Ishikawa (cell line): ENCODE results near the gene OR6A2.

ENCODE experiments used
- CEBPB ChIP-seq: IDR thresholded peaks from 2 replicates; pipeline ENCODE4 v1.6.1; 2012
- CREB1 ChIP-seq: IDR thresholded peaks from 2 replicates; pipeline ENCODE4 v1.6.1; 2012; ENCODE audit warnings: low read depth
- EGR1 ChIP-seq: IDR thresholded peaks from 2 replicates; pipeline ENCODE4 v1.6.1; 2012
- EP300 ChIP-seq: IDR thresholded peaks from 2 replicates; pipeline ENCODE4 v1.6.1; 2012; ENCODE audit warnings: borderline replicate concordance
- FOXM1 ChIP-seq: IDR thresholded peaks from 2 replicates; pipeline ENCODE4 v1.6.1; 2012; ENCODE audit warnings: low read depth, borderline replicate concordance
- NFIC ChIP-seq: IDR thresholded peaks from 2 replicates; pipeline ENCODE4 v1.6.1; 2012
- RAD21 ChIP-seq: IDR thresholded peaks from 2 replicates; pipeline ENCODE4 v1.6.1; 2012; ENCODE audit warnings: low read depth
- REST ChIP-seq: IDR thresholded peaks from 2 replicates; pipeline ENCODE4 v1.6.1; 2012; ENCODE audit warnings: low read depth, mild to moderate bottlenecking
- TAF1 ChIP-seq: IDR thresholded peaks from 2 replicates; pipeline ENCODE4 v1.6.1; 2012; ENCODE audit warnings: low read depth, mild to moderate bottlenecking
- TCF12 ChIP-seq: IDR thresholded peaks from 2 replicates; pipeline ENCODE4 v1.6.1; 2012; ENCODE audit warnings: low read depth
- TEAD4 ChIP-seq: IDR thresholded peaks from 2 replicates; pipeline ENCODE4 v1.6.1; 2012
- USF1 ChIP-seq: IDR thresholded peaks from 2 replicates; pipeline ENCODE4 v1.6.1; 2012
- YY1 ChIP-seq: IDR thresholded peaks from 2 replicates; pipeline ENCODE4 v1.6.1; 2012; ENCODE audit warnings: low read depth
- ZBTB7A ChIP-seq: IDR thresholded peaks from 2 replicates; pipeline ENCODE4 v1.6.1; 2012; ENCODE audit warnings: low read depth
- TF ChIP-seq, protein P1 (sequence below): IDR thresholded peaks from 2 replicates; pipeline ENCODE4 v1.6.1; 2012

The OR6A2 gene

GRCh38 chr11:6799402-6799801, at the start of gene OR6A2:
TSS of gene OR6A2 (minus strand) at chr11:6799689. CDS start at chr11:6795708, 3,981 bp downstream.
- no peak for TF ChIP-seq YY1
- no peak for TF ChIP-seq EP300
- no peak for TF ChIP-seq ZBTB7A
- TF ChIP-seq CREB1 = no peak
- no peak for TF ChIP-seq TAF1
- no peak for TF ChIP-seq FOXM1
- no peak for TF ChIP-seq NFIC
- no peak for TF ChIP-seq CEBPB
- TF ChIP-seq RAD21 = no peak
- no peak for TF ChIP-seq TCF12
- TF ChIP-seq USF1 = no peak
- TF ChIP-seq, protein P1, sequence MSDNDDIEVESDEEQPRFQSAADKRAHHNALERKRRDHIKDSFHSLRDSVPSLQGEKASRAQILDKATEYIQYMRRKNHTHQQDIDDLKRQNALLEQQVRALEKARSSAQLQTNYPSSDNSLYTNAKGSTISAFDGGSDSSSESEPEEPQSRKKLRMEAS = no peak
- TF ChIP-seq TEAD4 = no peak
- no peak for TF ChIP-seq REST
- no peak for TF ChIP-seq EGR1

- TF ChIP-seq TEAD4 (no peak), RAD21 (no peak)
Measured at GRCh38 chr11:6845383-6845782, 45.9 kb upstream of the OR6A2 start, which contains the start of gene OR10A5. TSS of gene OR10A5 (plus strand) at chr11:6845683. CDS start at chr11:6845683, 0 bp downstream.

DNA sequence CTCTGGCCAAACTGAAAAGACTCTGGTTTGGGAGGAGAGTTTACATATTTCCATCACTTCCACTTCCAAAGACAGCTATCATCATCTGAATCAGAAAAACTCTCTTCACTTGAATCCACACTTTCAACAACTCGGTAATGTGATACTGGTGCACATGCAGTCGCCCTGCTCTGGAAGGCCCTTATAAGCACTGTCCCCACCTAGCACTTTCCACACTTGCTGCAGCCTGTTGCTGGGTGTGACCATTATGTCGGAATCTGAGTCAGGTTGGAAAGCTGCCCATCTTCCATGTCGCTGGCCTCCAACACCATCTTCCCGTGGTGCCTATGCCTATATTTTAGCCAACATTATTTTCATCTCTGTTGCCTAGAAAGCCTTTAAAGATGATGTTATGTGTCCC, 44.9 kb upstream of the OR6A2 start:
- TF ChIP-seq TEAD4 (no peak), FOXM1 (no peak), CREB1 (no peak), RAD21 (no peak), YY1 (no peak), ZBTB7A (no peak), EGR1 (no peak), TAF1 (no peak)

DNA sequence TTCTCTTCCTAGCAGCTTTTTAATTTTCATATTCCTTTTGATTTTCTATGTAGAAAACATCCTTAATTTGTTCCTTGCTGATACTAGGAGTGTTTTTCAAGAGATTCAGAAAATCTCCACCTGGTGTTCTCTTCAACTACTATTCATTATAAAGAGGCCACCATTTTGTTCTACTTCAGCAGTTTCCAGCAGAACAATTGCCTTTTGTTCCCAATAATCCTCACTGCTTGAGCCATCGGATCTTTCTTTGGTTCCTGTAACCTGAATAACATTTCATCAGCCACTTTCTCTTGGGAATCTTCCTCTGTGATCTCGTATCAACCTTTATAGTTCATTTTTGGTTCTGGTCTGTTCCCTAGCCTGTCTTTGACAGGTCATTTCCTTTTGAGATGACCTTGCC, 44.2 kb upstream of the OR6A2 start:
- TF ChIP-seq TEAD4 = no peak
- no peak for TF ChIP-seq CREB1
- TF ChIP-seq CEBPB = no peak
- TF ChIP-seq TCF12 = no peak

DNA sequence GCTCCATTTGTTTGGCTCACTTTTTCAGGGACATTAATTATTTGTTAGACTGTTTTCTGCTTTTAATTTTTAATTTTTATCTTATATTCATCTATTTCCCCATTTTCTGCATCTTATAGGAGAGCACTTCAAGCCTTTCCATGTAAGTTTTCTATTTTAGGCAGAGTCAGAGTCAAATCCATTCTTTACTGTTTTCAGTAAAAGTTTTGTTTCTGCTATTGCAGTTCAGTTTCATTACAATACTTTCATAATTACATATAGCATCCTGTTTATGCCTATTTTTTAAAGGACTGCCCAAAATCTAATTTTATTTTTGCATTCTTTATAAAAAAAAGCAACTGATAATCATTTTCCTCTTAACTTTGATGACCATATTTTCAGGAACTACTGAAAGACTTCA, 42.2 kb upstream of the OR6A2 start:
- TF ChIP-seq NFIC (no peak), EP300 (no peak), USF1 (no peak), TCF12 (no peak), YY1 (no peak), TAF1 (no peak), CEBPB (no peak), EGR1 (no peak), RAD21 (no peak), FOXM1 (no peak), ZBTB7A (no peak), CREB1 (no peak), TEAD4 (no peak), REST (no peak)
- TF ChIP-seq, protein P1 = no peak

DNA sequence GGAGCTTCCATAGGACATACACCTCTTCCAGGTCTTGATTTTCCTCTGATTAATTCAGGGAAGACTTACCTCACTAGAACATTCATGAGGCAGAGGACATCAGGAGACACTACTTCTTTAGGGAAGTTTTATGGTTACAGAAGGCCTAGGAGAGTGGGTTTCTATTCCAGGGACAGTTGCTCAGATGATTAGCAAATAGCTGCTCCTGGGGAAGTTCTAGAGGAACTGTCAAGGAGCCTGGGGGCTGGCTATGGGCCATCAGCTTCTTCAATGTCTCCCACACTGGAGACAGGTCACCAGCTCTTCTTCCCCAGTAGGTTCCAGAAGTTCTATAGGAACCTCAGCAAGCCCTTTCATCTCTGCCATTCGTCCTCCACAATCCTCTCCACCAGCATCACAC, 34.5 kb upstream of the OR6A2 start:
- TF ChIP-seq TCF12 (no peak), YY1 (no peak), RAD21 (no peak), FOXM1 (no peak), CREB1 (no peak), REST (no peak), USF1 (no peak), NFIC (no peak), TEAD4 (no peak), ZBTB7A (no peak), EGR1 (no peak), EP300 (no peak), CEBPB (no peak)
